IPS-NIHi7 (cell line): ENCODE data around the gene HIBADH.

Experiments
- DNase-seq: peaks from one replicate; pipeline ENCODE4 v3.0.0; 2012; ENCODE audit warnings: mixed read lengths; ENCODE audit errors: extremely low spot score

The HIBADH gene

GRCh38 chr7:27492224-27492623, 170.5 kb downstream of the HIBADH start:
- DNase-seq: no peak

DNA sequence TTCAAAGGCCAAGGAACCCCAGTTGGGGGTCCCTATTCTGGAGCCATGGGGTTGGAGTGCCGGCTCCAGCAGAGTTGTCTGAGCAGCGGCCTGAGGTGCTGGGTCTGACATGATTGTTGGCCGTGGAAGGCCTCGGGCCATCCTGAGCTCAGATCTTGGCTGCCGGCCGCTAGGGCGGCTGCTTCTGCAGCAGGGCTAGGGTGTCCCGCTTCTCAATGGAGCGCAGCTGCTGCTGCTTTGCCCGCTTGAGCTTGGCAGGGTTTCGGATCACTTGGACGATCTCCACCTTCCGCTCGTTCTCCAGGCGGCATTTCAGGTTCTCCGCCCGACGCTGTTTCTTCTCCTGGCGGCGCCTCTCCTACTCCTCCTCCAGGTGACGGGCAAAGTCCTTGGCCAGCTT, 171.1 kb downstream of the HIBADH start:
- no peak for DNase-seq

DNA sequence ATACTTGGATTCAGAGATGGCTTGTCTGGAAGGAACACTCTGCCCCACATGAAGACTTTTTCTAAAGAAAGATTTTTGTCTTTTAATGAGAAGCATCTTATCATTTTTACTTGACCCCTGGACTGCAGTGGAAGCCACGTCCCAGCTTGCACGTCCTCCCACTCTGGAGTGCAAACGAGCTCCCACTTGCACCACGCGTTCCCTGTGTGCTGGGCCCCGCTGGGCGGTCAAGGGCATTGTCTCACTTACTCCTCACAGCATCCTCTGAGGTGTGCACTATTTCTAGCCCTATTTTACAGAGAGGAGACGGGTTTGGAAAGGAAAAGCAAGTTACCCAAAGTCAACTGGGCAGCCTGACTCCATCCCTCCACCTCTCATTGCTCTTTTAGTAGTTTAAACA, 175.2 kb downstream of the HIBADH start:
- no peak for DNase-seq

GRCh38 chr7:27484451-27484850, 178.2 kb downstream of the HIBADH start:
- DNase-seq: no peak

DNA sequence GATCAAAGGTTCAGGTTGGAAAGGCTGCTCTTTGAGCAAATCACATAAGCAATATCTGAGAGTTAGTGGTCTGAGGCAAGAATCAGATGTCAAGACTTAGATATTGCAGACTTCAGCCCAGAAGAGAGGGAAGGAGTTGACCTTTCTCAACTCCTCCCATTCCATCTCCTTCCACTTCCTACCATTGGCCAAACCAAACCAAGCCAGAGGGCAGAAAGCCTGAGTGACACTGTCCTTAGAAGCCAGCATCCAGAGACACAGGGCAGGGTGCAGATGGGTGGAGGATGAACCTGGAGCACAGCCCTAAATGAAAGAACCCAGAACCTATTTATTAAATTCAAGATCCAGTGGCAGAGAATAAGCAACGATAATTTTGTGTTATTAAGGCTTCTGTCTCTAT, 180.5 kb downstream of the HIBADH start:
- DNase-seq: no peak

- no peak for DNase-seq
These were observed 184.1 kb downstream of the HIBADH start for GRCh38 chr7:27478556-27478955.

GRCh38 chr7:27478084-27478483, 184.6 kb downstream of the HIBADH start:
- no peak for DNase-seq

- DNase-seq: no peak
These were observed 186.2 kb downstream of the HIBADH start for GRCh38 chr7:27476493-27476892.
